Astrocyte of the hippocampus (primary cell): ENCODE measurements around the gene IFNA4.
"Not testable (repeated sequence)": the region's sequence is repeated elsewhere in the genome, so short reads cannot be mapped to it uniquely, and the experiment has no call there.

ENCODE experiments used
- DNase-seq: peaks from one replicate; pipeline ENCODE4 v3.0.0; 2011; ENCODE audit warnings: low read depth, low spot score

The IFNA4 gene

GRCh38 chr9:21166560-21166959 lies 20.8 kb downstream of the IFNA4 start, which contains the start of gene IFNA21:
TSS of gene IFNA21 (minus strand) at chr9:21166660. CDS start at chr9:21166612, 48 bp downstream.
- not testable (repeated sequence) for DNase-seq

DNA sequence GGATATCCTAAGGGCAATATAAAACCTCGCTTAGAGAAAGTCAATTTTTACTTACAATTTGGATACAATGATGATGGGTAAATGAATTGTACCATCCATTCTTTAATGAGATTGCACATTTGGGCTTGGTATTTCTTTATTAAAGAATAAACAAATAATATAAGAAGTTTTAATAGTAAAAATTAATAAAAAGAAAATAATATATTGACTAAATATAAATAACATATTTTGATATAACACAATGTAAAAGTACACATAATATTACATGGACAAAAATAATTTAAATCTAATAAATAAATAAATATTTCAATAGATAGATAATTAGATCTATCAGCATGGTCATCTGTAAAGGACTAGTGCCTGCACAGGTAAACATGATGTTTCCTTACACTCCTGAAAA lies 21.9 kb downstream of the IFNA4 start:
- DNase-seq, result no peak

DNA sequence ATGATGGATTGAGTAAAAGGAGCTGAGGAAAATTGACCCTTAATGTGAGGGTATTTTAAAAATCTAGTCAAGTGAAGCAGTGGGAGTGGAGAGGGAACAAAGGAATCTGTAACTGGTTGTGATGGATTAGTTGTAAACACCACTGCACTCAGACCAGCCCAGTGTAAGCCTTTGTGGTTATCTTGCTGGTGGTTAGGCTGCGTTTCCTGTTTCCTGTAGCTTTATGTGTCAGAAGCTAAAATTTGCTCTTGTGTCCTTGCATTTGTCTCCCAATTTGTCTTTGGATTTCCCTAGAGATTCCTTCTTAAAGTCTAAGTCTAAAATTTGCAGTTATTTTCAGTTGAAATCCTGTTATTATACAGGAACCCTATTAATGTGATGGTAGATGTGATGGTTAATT lies 27.2 kb downstream of the IFNA4 start:
- DNase-seq, result peak; percentile 24

- DNase-seq, result peak; percentile 7
Measured at GRCh38 chr9:21155501-21155900, 31.9 kb downstream of the IFNA4 start.

- DNase-seq, result peak; percentile 48
Measured at GRCh38 chr9:21154018-21154608, 33.3 kb downstream of the IFNA4 start.

DNA sequence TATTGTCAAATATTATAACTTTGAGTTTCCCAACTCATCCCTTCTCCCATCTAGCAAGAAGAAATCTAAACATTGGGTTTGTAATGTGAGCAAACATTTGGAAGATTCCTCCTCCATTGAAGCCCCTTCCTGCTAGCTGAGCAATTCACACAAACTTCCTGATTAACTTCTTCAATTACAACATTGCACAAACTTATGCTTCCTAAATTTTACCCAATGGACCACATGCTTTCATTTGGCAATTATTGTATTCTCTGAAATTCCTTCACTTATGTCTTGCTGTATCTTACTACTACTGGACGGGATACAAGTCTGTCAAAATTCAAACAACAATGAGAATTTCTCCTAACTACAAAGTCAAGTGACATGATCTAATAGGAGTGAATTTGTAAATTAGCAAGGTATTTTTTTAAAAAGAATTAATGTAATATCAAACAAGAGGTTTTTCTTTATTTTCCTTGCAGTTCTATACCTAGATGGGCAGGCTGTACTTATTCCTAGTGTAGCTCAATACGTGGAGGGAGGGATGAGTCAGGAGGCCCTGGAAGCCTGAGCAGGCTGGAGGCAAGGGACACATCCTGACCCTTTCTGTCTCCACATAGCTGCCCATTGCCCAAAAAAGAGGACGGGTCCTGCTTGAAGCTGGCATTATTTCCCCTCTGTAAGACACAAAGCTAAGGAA lies 33.9 kb downstream of the IFNA4 start:
- DNase-seq, result peak; percentile 41

DNA sequence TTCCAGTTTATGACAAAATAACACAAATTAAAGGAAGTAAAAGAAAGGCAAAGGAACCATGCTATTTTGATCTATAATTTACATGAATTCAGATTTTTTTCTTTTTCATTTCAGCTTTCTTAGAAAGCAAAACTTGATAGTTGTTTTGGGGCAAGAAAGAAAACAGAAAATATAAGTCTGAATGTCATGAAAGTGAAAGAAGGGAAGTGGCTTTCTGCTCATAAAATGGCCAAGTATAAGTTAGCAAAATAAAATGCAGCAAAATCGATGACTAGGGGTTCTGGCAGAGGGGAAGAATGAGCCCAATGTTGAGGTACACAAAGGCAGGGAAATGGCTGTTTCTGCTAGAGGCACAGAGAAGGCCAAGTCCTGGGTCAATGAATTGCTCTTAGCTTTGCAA lies 42.8 kb downstream of the IFNA4 start:
- DNase-seq, result no peak

DNA sequence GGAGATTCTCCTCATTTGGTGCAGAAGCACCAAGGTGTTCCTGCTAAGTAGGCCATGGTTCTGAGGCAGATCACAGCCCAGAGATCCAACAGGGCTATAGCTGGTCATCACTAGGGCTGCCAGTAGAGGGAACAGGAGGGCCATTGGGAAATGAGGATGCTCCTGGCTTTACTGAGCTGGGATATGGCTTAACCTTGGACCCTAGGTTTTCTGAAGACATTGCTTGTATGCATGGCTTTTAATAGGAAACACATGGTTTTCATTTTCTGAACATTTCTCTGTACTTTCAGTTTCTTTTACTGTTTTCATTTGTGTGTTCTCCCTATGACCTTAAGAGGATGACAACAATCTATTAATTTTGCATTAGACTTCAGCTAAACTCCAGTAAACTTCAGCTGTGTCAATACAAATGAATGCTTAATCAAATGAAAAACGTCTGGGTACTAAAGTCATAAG lies 45.9 kb downstream of the IFNA4 start, which contains the start of gene IFNW1:
IFNW1 (minus strand) TSS at position 406 of the 456 bp plus-strand sequence; CDS start at position 144, 262 bp downstream.
- no peak for DNase-seq

- no peak for DNase-seq
Measured at GRCh38 chr9:21137020-21137419, 50.4 kb downstream of the IFNA4 start.
